H1 (cell line): ENCODE measurements around the gene ADAM12. TPM values are rescaled to one million over a fixed set of nuclear protein-coding genes. Genes with fewer than 3 reads are reported as not detected.

Experiments used
- CHD7 ChIP-seq: fragments of 300-600 bp; sonication (generic); IDR thresholded peaks from 2 replicates; pipeline ENCODE4 v1.7.1; 2012; ENCODE audit warnings: low read length, moderate library complexity, mild to moderate bottlenecking, inconsistent platforms; ENCODE audit not compliant: insufficient replicate concordance
- polyA plus RNA-seq, 7 experiments: library from polyadenylated mRNA; depleted of rRNA in 3 of 7; stranded (reverse) in 5 of 7; unstranded in 2 of 7; fragments of >200 nt in 5 of 7; fragments of 200-250 nt in 2 of 7; gene quantifications; 1 replicate in 5 of 7; 2 replicates in 1 of 7; 4 replicates in 1 of 7; pipeline versions ENCODE4 v1.2.1 to v1.2.3, GENCODE V29; 2011 to 2013; ENCODE audit warnings: missing spikeins in 2 of 7, mixed read lengths in 2 of 7
- total RNA-seq: library from RNA; stranded (reverse); fragmentation: NEBNext Ultra II Directional; extraction: Animal tissue kit (Norgen Biotek cat#: 25700); gene quantifications from 2 replicates; pipeline ENCODE4 v1.2.1, GENCODE V29; 2021

The ADAM12 gene
- total and polyA plus RNA-seq, 2 of the 8 experiments (the other 6 are each of a cell fraction or from before 2014, with no cell fraction given) = 0.07 to 0.17 TPM

DNA sequence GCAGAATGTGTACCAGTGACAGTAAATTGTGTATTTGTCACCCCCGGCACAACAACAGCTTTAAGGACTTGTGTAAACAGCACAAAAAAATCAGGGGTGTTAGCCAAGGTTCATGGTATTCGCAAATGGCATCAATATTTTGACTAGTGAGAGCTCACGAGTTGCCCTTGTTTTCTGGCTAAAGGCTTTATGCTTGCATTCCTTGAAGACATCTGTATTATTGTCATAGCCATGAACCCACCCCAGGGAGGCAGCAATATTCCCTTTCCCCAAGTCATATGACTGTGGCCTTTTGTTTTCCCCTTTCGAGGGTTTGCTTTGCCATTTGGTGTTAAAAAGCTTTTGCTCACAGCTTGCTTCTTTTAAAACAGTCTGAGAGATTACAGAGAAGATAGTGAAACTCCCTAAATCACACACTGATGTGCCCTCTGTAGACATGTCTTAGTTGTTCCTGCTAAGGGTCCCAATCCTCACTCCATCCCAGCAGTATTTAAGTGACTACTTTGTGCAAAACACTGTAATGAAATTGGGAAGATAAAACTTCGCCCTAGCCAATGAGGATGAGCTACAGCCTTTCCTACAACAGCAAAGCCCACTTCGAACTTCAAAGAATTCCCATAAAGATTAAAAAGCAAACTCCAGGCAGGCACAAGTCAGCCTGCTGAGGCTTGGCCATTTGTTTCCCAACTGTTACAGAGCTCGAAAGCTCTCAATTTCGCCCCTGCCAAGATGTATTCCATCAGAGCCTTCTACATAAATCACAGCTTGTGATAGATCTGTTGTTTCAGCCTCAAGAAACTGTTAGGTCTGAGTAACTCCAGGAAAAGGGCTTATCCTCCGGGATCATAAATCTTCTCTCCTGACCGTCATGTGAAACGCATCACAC is 172.3 kb downstream of the ADAM12 start (continued):
- no peak for TF ChIP-seq CHD7
